GM19023 (cell line): ENCODE measurements around the gene MANF.

Source experiments
- ATAC-seq: cut with Tn5 transposase; IDR thresholded peaks from one replicate; pipeline ENCODE4 v1.9.1; 2021; ENCODE audit warnings: mild to moderate bottlenecking, moderate library complexity; ENCODE audit not compliant: unreplicated experiment

The MANF gene

GRCh38 chr3:51429138-51429537 is 44.0 kb downstream of the MANF start:
- ATAC-seq: no peak

- no peak for ATAC-seq
These were observed 49.0 kb downstream of the MANF start for GRCh38 chr3:51434110-51434509.

GRCh38 chr3:51434746-51435327 is 49.7 kb downstream of the MANF start:
- no peak for ATAC-seq

- no peak for ATAC-seq
These were observed 52.0 kb downstream of the MANF start for GRCh38 chr3:51436998-51437639.
